Middle frontal gyrus (tissue), 1 donor: ENCODE data around the gene FSD1L.
A peak's percentile ranks its signal among the peaks of the same experiment; 100 is the strongest.
"Not testable (repeated sequence)": the region's sequence is repeated elsewhere in the genome, so short reads cannot be mapped to it uniquely, and the experiment has no call there.

ENCODE experiments used
- DNase-seq: peaks from one replicate; pipeline ENCODE4 v3.0.0-alpha.2; 2015; ENCODE audit warnings: low spot score; ENCODE audit errors: extremely low spot score

FSD1L gene

DNA sequence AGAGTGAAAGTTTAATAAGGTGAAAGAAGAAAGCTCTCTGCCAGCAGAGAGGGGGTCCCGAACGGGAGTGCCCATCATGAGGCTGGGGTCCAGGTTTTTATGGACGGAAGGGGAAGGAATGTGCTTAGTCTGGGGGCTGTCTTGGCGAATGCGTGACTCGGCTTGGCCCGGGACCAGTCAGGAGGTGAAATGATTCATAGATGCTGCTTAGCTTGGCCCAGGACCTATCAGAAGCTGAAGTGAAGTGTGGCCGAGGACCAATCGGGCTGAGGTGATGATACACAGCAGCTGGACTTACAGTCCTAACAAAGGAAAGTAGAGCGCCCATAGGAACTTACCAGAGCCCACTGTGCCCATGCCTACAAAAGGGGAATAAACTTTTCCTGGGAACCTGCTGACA lies 106.2 kb downstream of the FSD1L start:
- DNase-seq: no peak

- peak; percentile 91 for DNase-seq
Measured at GRCh38 chr9:105557804-105558610, 110.2 kb downstream of the FSD1L start, which contains the start of gene FKTN. Gene FKTN (plus strand): TSS chr9:105558131. CDS start chr9:105575033, 16,902 bp downstream.

DNA sequence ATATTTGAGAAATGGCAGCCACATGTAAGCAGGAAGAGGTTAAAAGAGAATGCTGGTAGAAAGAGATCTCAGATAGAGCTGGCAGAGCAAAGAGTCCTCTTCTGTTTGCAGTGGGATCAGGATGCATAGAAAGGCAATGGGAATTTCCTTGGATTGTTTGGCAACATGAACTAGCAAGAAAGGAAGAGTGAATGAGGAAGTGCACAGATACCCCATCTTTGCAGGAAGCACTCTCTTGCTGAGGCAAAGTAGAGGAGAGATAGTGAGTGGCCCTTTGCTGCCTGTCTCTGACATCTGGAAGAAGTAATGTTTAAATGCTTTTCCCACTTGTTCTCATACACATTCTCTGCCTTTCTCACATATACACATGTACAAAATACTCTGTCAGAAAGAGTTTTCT lies 124.6 kb downstream of the FSD1L start:
- DNase-seq: no peak

GRCh38 chr9:105579952-105580351 lies 132.1 kb downstream of the FSD1L start:
- DNase-seq: not testable (repeated sequence)

DNA sequence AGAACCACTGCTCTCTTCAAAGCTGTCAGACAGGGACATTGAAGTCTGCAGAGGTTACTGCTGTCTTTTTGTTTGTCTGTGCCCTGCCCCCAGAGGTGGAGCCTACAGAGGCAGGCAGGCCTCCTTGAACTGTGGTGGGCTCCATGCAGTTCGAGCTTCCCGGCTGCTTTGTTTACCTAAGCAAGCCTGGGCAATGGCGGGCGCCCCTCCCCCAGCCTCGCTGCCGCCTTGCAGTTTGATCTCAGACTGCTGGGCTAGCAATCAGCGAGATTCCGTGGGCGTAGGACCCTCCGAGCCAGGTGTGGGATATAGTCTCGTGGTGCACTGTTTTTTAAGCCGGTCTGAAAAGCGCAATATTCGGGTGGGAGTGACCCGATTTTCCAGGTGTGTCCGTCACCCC lies 133.7 kb downstream of the FSD1L start:
- DNase-seq: not testable (repeated sequence)

DNA sequence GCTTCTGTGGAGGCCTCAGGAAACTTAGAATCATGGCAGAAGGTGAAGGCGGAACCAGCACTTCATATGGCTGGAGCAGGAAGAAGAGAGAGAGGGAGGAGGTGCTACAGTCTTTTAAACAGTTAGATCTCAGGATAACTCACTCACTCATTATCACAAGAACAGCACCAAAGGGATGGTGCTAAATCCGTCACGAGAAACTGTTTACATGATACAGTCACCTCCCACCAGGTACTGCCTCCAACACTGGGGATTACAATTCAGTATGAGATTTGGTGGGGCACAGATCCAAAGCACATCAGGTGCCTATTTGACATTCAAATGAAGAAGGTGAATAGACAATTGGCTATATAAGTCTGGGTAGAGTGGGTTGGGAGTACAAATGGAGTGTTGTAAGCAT lies 145.3 kb downstream of the FSD1L start:
- DNase-seq: no peak
